ENCODE measurements around the gene TRAPPC11. TPM values are rescaled to one million over a fixed set of nuclear protein-coding genes. Genes with fewer than 3 reads are reported as not detected.

Gene TRAPPC11
- total and polyA plus RNA-seq, 4 donors: 7.6 to 27.9 (median 14.9) TPM

GRCh38 chr4:183658362-183659028, 598 bp upstream of the TRAPPC11 start:
- WGBS: under 1% methylated on average over 38 of the region's 39 CpGs
- TF ChIP-seq NR2F2 (IDR thresholded peaks at IDR 0.05) (no peak), HNF4G (IDR thresholded peaks at IDR 0.05) (no peak), ATF3 (IDR thresholded peaks at IDR 0.05) (no peak), FOXA1 (IDR thresholded peaks at IDR 0.05) (no peak), REST (IDR thresholded peaks at IDR 0.05) (no peak), TAF1 (conservative IDR thresholded peaks at IDR 0.05) (no peak), EGR1 (IDR thresholded peaks at IDR 0.05; ENCODE audit: low read depth in 2 of 2) (no peak), RAD21 (IDR thresholded peaks at IDR 0.05) (no peak), MAX (IDR thresholded peaks at IDR 0.05) (no peak), FOXA2 (IDR thresholded peaks at IDR 0.05) (no peak), RXRA (IDR thresholded peaks at IDR 0.05) (peak in 1 of 2 donors; percentile 16), GABPA (IDR thresholded peaks at IDR 0.05 in 1 of 2, conservative IDR thresholded peaks at IDR 0.05 in 1 of 2) (no peak), HNF4A (conservative IDR thresholded peaks at IDR 0.05) (peak in 1 of 2 donors; percentile 17), ZBTB33 (IDR thresholded peaks at IDR 0.05) (no peak), SP1 (IDR thresholded peaks at IDR 0.05) (no peak), CTCF (IDR thresholded peaks at IDR 0.05; ENCODE audit: low read depth, low read length, missing input control) (no peak), YY1 (IDR thresholded peaks at IDR 0.05) (peak; percentile 31), JUND (IDR thresholded peaks at IDR 0.05) (no peak)
- peak; percentile 46 for DNase-seq (ENCODE audit: low spot score)

More at GRCh38 chr4:183658362-183659028, 598 bp upstream of the TRAPPC11 start:
- Histone ChIP-seq H3K27ac (ENCODE audit: low read depth in 1 of 2, low read length in 2 of 2) (peak overlapping the region; percentile 81 to 92), H3K36me3 (ENCODE audit: control insufficient read depth in 4 of 4, insufficient read depth in 3 of 4, low read depth in 1 of 4, low read length in 3 of 4) (peaks cover 0 to 10% (median 3%) of the 10 kb centered on the region in 4 donors), H3K4me1 (ENCODE audit: control insufficient read depth in 4 of 4, insufficient read depth in 4 of 4, low read length in 3 of 4) (peaks cover 5 to 29% (median 14%) of the 10 kb centered on the region in 4 donors), H3K9me3 (ENCODE audit: control insufficient read depth in 4 of 4, low read length in 3 of 4) (no peaks in the 10 kb centered on the region), H3K9ac (ENCODE audit: low read depth in 1 of 2, low read length in 2 of 2) (peak overlapping the region; percentile 89 to 94), H3K27me3 (ENCODE audit: control insufficient read depth in 4 of 4, insufficient read depth in 4 of 4, low read length in 3 of 4) (no peaks in the 10 kb centered on the region), H3K4me3 (ENCODE audit: low read depth in 1 of 3, low read length in 3 of 3) (peak overlapping the region; percentile 86 to 94 (median 87))

Measured in liver (tissue), 9 donors.